Measurements from ENCODE around the gene FAM149A. TPM values are rescaled to one million over a fixed set of nuclear protein-coding genes. Genes with fewer than 3 reads are reported as not detected.

FAM149A gene
- total RNA-seq, result 10 to 100 TPM; 11.9 to 21.8 (median 20.6) TPM
- polyA plus RNA-seq, result 10 to 100 TPM; 15.0 to 31.4 TPM

DNA sequence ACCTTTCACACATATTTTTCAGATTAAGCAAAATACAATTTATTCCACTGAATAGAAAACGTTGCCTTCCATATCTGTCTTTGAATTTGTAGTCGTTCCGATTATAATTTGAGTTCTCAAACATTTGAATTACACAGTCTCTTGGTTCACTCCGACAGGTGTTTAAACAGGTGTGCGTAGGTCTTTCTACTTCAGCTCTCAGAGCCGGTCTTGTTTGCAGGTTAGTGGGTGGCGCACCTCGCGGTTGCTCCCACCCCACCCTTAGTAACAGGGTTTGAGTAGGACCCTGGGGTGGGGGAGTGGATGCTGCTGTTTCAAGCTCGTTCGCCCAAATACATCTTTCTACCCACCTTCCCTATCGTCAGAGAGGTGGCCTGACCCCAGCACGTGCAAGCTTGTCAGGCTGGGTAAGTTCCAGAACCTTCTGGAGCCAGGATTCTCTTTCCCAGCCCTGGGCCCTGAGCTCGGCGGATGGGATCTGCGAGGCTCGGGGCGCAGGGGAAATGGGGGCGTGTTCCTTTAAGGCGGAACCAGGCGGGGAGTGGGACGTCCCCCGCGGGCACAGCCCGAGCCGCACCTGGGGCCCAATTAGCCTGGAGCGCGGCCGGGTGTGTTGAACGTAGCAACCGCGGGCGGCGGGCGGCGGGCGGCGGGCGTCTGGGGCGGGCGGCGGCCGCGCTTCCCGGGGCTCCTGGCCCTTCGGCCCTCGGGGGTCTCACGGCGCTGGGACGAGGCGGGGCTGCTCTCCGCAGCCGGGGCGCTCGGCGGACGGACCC lies at the start of gene FAM149A:
TSS of gene FAM149A (plus strand) at position 591 of the 776 bp plus-strand sequence.
- Histone ChIP-seq H3K27ac (peak within 1 kb of the TSS; percentile 89 to 93 (median 93)), H3K4me1 (peaks cover 4 to 24% (median 12%) of the 10 kb centered on the region in 3 donors)
- WGBS, 2 donors, result 5 to 8% methylated on average over 28 to 57 of the region's 57 CpGs

DNA sequence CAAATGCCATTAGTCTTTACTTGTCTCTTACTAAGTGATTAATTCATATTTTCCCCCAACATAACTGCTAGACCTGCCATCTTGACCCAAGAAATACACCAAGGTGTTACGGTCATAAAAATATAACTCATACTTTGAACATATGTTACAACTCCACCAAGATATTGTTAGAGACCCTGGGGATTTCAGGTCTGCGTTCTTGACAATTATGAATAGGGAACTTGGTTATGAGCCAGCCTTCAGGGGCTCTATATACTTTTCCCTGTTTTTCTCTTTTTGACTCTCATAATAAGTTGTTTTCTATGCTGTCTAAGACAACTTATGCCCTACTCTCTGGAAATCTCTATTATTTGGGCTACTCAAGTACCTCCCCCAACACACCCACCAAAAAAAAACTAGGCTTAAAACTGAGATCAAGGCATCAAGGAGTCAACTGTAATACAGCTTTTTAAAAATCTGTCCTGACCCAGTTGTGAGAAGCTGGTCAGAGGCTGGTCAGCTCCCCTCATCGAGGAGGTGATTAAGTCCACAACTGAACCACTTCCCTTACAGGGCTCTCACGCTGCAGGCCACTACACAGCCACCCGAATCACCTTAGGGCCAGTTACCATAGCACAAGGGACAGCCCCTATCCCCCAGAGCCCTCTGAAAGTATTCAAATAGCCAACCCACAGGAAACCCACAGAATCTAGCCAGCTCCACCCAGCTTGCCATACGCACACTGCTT lies 46.1 kb upstream of the FAM149A start:
- Histone ChIP-seq H3K9me3 (no peaks in the 10 kb centered on the region), H3K27ac (no peak overlapping the region), H3K27me3 (no peaks in the 10 kb centered on the region), H3K36me3 (no peaks in the 10 kb centered on the region), H3K4me1 (no peaks in the 10 kb centered on the region), H3K4me3 (no peak overlapping the region)
- no peak for ATAC-seq
- no peak for FAIRE-seq
- DNase-seq, result no peak
- TF ChIP-seq, protein P1, sequence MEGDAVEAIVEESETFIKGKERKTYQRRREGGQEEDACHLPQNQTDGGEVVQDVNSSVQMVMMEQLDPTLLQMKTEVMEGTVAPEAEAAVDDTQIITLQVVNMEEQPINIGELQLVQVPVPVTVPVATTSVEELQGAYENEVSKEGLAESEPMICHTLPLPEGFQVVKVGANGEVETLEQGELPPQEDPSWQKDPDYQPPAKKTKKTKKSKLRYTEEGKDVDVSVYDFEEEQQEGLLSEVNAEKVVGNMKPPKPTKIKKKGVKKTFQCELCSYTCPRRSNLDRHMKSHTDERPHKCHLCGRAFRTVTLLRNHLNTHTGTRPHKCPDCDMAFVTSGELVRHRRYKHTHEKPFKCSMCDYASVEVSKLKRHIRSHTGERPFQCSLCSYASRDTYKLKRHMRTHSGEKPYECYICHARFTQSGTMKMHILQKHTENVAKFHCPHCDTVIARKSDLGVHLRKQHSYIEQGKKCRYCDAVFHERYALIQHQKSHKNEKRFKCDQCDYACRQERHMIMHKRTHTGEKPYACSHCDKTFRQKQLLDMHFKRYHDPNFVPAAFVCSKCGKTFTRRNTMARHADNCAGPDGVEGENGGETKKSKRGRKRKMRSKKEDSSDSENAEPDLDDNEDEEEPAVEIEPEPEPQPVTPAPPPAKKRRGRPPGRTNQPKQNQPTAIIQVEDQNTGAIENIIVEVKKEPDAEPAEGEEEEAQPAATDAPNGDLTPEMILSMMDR (IDR thresholded peaks at IDR 0.05), result no peak
- WGBS, 2 donors, result 89 to 92% methylated on average over 6 of the region's 6 CpGs
- intact Hi-C loops (cut with DNase I), result no loop called here

More for the DNA sequence above, at the start of gene FAM149A:
- no peaks in the 10 kb centered on the region for H3K9me3 ChIP-seq
- TF ChIP-seq, protein P1 (IDR thresholded peaks at IDR 0.05), result no peak
- H3K27me3 ChIP-seq, result no peaks in the 10 kb centered on the region
- peak; percentile 85 to 94 (median 88) for DNase-seq
- H3K4me3 ChIP-seq, result peak within 1 kb of the TSS; percentile 58 to 84 (median 72)
- no peaks in the 10 kb centered on the region for H3K36me3 ChIP-seq
- FAIRE-seq, result no peak
- peak; percentile 78 to 88 (median 83) for ATAC-seq
- intact Hi-C loops (cut with DNase I), result no loop called here

DNA sequence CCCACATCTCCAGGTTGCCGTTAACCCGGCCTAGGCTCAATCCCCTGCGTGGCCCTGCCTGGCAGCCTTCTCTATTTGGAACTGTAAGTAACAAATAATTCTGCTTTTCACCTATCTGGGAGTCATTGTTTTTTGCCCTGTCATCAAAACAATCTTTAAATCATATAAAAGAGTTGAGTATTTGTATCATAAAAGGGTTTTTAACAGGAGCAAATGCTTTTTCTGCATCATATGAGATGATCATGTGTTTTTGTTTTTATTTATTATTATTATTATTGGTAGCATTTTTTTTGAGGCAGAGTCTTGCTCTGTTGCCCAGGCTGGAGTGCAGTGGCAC lies 45.6 kb upstream of the FAM149A start:
- intact Hi-C loops (cut with DNase I), result no loop called here
- Histone ChIP-seq H3K4me1 (no peaks in the 10 kb centered on the region), H3K9me3 (no peaks in the 10 kb centered on the region), H3K27me3 (no peaks in the 10 kb centered on the region), H3K27ac (no peak overlapping the region), H3K36me3 (no peaks in the 10 kb centered on the region), H3K4me3 (no peak overlapping the region)
- no peak for DNase-seq
- no peak for ATAC-seq
- WGBS, 2 donors, result 93% methylated on average over 3 of the region's 3 CpGs
- TF ChIP-seq, protein P1 (IDR thresholded peaks at IDR 0.05), result no peak
- no peak for FAIRE-seq

DNA sequence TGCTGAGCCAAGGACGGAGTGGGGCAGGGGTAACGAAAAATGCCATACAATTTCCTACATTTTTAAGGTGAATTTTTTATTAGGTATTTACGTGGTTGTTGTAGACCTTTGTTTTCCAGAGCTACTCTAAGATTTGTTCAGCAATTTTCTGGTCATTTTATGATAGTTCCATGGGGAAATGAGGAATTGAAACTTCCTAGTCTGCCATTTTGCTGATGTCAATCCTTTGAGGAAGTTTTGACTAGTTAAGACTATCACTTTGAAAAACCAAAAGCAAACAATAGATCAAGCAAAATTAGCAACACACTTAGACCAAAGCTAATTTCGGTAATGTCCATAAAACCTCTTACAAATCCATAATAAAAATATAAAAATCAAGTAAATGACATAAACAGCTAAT lies 42.6 kb upstream of the FAM149A start:
- Histone ChIP-seq H3K27ac (no peak overlapping the region), H3K27me3 (no peaks in the 10 kb centered on the region), H3K4me1 (no peaks in the 10 kb centered on the region), H3K9me3 (no peaks in the 10 kb centered on the region), H3K4me3 (no peak overlapping the region), H3K36me3 (no peaks in the 10 kb centered on the region)
- ATAC-seq, result no peak
- intact Hi-C loops (cut with DNase I), result no loop called here
- FAIRE-seq, result no peak
- DNase-seq, result no peak
- TF ChIP-seq, protein P1 (IDR thresholded peaks at IDR 0.05), result no peak
- WGBS, 2 donors, result 86 to 92% methylated on average over 4 of the region's 4 CpGs
